Thyroid gland (tissue), 4 donors: ENCODE measurements around the gene CNTN1. TPM values are rescaled to one million over a fixed set of nuclear protein-coding genes. Genes with fewer than 3 reads are reported as not detected.
"Not testable (repeated sequence)": the region's sequence is repeated elsewhere in the genome, so short reads cannot be mapped to it uniquely, and the experiment has no call there.

ENCODE experiments used
- DNase-seq, 2 donors: peaks; one replicate each; pipeline ENCODE4 v3.0.0-alpha.2; 2019
- H3K27ac ChIP-seq, 3 donors: fragments of 200-600 bp; sonication (generic); 1 replicate in 2 of 3; 2 replicates in 1 of 3; pipeline ENCODE4 v1.5.1; 2016 to 2019; ENCODE audit warnings: mild to moderate bottlenecking in 1 of 3, moderate library complexity in 1 of 3
- H3K27me3 ChIP-seq: fragments of 200-600 bp; sonication (generic); one replicate; pipeline ENCODE4 v1.5.1; 2019
- H3K36me3 ChIP-seq, 2 donors: fragments of 200-600 bp; sonication (generic); one replicate each; pipeline ENCODE4 v1.5.1; 2016 to 2019
- H3K4me1 ChIP-seq, 2 donors: fragments of 200-600 bp; sonication (generic); one replicate each; pipeline ENCODE4 v1.5.1; 2017 to 2019
- H3K4me3 ChIP-seq, 3 donors: fragments of 200-600 bp; sonication (generic); replicated peaks in 1 of 3; 1 replicate in 2 of 3; 2 replicates in 1 of 3; pipeline ENCODE4 v1.5.1; 2016; ENCODE audit warnings: mild to moderate bottlenecking in 1 of 3
- H3K9me3 ChIP-seq: fragments of 200-600 bp; sonication (generic); one replicate; pipeline ENCODE4 v1.5.1; 2017
- CTCF ChIP-seq, 6 experiments: fragments of 200-600 bp in 3 of 6; fragments of 450-650 bp in 3 of 6; sonication (generic) in 3 of 6; IDR thresholded peaks; one replicate each; pipeline ENCODE4 v1.5.1; 2016 to 2019; ENCODE audit warnings: antibody characterized with exemption in 6 of 6, mild to moderate bottlenecking in 2 of 6, inconsistent platforms in 1 of 6, moderate library complexity in 1 of 6
- POLR2A ChIP-seq, 2 donors: fragments of 450-650 bp; IDR thresholded peaks; one replicate each; pipeline ENCODE4 v1.6.1; 2017; ENCODE audit warnings: antibody characterized with exemption in 2 of 2, mild to moderate bottlenecking in 2 of 2, moderate library complexity in 1 of 2
- WGBS, 2 donors: methylation state at CpG; one replicate each; pipeline ENCODE4 v1.1.5; 2017; 5-methylcytosine and 5-hydroxymethylcytosine counted together
- intact Hi-C: fragments of 100-400 bp; cut with DNase I; formaldehyde crosslinking; loops from one replicate; pipeline ENCODE4 v1.15.1; 2023
- total RNA-seq, 4 donors: library from RNA; depleted of rRNA; stranded (reverse); fragments of >200 nt; gene quantifications; one replicate each; pipeline ENCODE4 v1.2.3, GENCODE V29; 2016

CNTN1 gene
- total RNA-seq, 4 donors from 2014 or later: 1.9 to 2.7 (median 2.0) TPM

- no peaks in the 10 kb centered on the region for H3K36me3 ChIP-seq
- no peaks in the 10 kb centered on the region for H3K9me3 ChIP-seq
- intact Hi-C loops: no loop called here
- DNase-seq: no peak
- H3K4me3 ChIP-seq: no peak overlapping the region
- 85 to 91% methylated on average over 2 of the region's 2 CpGs for WGBS, 2 donors
- TF ChIP-seq POLR2A (IDR thresholded peaks at IDR 0.05) (no peak), CTCF (IDR thresholded peaks at IDR 0.05) (no peak)
- no peak overlapping the region for H3K27ac ChIP-seq
- no peaks in the 10 kb centered on the region for H3K4me1 ChIP-seq
- H3K27me3 ChIP-seq: no peaks in the 10 kb centered on the region
Observed at GRCh38 chr12:41064411-41064810, 372.2 kb downstream of the CNTN1 start.

GRCh38 chr12:41067941-41068645, 375.9 kb downstream of the CNTN1 start:
- DNase-seq: no peak
- Histone ChIP-seq H3K4me3 (no peak overlapping the region), H3K36me3 (no peaks in the 10 kb centered on the region), H3K27ac (no peak overlapping the region), H3K27me3 (no peaks in the 10 kb centered on the region), H3K9me3 (no peaks in the 10 kb centered on the region), H3K4me1 (no peaks in the 10 kb centered on the region)
- intact Hi-C loops: no loop called here
- WGBS, 2 donors: 28 to 56% methylated on average over 3 of the region's 3 CpGs
- TF ChIP-seq CTCF (IDR thresholded peaks at IDR 0.05): no peak
- TF ChIP-seq POLR2A (IDR thresholded peaks at IDR 0.05): no peak

- 84 to 88% methylated on average over 5 of the region's 5 CpGs for WGBS, 2 donors
- H3K4me1 ChIP-seq: no peaks in the 10 kb centered on the region
- H3K4me3 ChIP-seq: no peak overlapping the region
- no peak for DNase-seq
- no peaks in the 10 kb centered on the region for H3K27me3 ChIP-seq
- H3K9me3 ChIP-seq: no peaks in the 10 kb centered on the region
- H3K27ac ChIP-seq: no peak overlapping the region
- TF ChIP-seq POLR2A (IDR thresholded peaks at IDR 0.05) (no peak), CTCF (IDR thresholded peaks at IDR 0.05) (no peak)
- no peaks in the 10 kb centered on the region for H3K36me3 ChIP-seq
- intact Hi-C loops: no loop called here
Observed at GRCh38 chr12:41073633-41074472, 381.6 kb downstream of the CNTN1 start.

- intact Hi-C loops: no loop called here
- Histone ChIP-seq H3K9me3 (no peaks in the 10 kb centered on the region), H3K27me3 (no peaks in the 10 kb centered on the region), H3K4me1 (no peaks in the 10 kb centered on the region), H3K27ac (no peak overlapping the region), H3K4me3 (no peak overlapping the region), H3K36me3 (no peaks in the 10 kb centered on the region)
- 76 to 78% methylated on average over 3 of the region's 3 CpGs for WGBS, 2 donors
- TF ChIP-seq CTCF (IDR thresholded peaks at IDR 0.05): no peak
- no peak for TF ChIP-seq POLR2A (IDR thresholded peaks at IDR 0.05)
- DNase-seq: no peak
Observed at GRCh38 chr12:41074473-41074769, 382.2 kb downstream of the CNTN1 start.

- no peak overlapping the region for H3K27ac ChIP-seq
- WGBS, 2 donors: 75 to 83% methylated on average over 7 of the region's 7 CpGs
Observed at GRCh38 chr12:41076114-41076513, 383.9 kb downstream of the CNTN1 start.

GRCh38 chr12:41081241-41081640, 389.0 kb downstream of the CNTN1 start:
- H3K36me3 ChIP-seq, H3K4me1 ChIP-seq, DNase-seq, H3K27me3 ChIP-seq, H3K9me3 ChIP-seq, H3K4me3 ChIP-seq, H3K27ac ChIP-seq, intact Hi-C loops: not testable (repeated sequence)
- 0% methylated on average over 1 of the region's 1 CpG for WGBS, 2 donors

More at GRCh38 chr12:41076114-41076513, 383.9 kb downstream of the CNTN1 start:
- Histone ChIP-seq H3K9me3 (no peaks in the 10 kb centered on the region), H3K4me3 (no peak overlapping the region), H3K27me3 (no peaks in the 10 kb centered on the region), H3K4me1 (no peaks in the 10 kb centered on the region), H3K36me3 (no peaks in the 10 kb centered on the region)
- intact Hi-C loops: no loop called here
- no peak for TF ChIP-seq CTCF (IDR thresholded peaks at IDR 0.05)
- no peak for TF ChIP-seq POLR2A (IDR thresholded peaks at IDR 0.05)
- DNase-seq: no peak
